A172 (cell line): ENCODE measurements around the gene GPR162. TPM values are rescaled to one million over a fixed set of nuclear protein-coding genes. Genes with fewer than 3 reads are reported as not detected.

ENCODE experiments used
- DNase-seq: peaks from one replicate; pipeline ENCODE4 v3.0.0-alpha.2; 2015; ENCODE audit warnings: low spot score
- total RNA-seq: library from RNA; depleted of rRNA; stranded (reverse); fragments of >200 nt; shearing (Covaris generic); gene quantifications from 2 replicates; pipeline ENCODE4 v1.2.3, GENCODE V29; 2014; rRNA removed

GPR162 gene, protein sequence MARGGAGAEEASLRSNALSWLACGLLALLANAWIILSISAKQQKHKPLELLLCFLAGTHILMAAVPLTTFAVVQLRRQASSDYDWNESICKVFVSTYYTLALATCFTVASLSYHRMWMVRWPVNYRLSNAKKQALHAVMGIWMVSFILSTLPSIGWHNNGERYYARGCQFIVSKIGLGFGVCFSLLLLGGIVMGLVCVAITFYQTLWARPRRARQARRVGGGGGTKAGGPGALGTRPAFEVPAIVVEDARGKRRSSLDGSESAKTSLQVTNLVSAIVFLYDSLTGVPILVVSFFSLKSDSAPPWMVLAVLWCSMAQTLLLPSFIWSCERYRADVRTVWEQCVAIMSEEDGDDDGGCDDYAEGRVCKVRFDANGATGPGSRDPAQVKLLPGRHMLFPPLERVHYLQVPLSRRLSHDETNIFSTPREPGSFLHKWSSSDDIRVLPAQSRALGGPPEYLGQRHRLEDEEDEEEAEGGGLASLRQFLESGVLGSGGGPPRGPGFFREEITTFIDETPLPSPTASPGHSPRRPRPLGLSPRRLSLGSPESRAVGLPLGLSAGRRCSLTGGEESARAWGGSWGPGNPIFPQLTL
- 5.3 and 12.3 TPM in 2 replicates for total RNA-seq

DNA sequence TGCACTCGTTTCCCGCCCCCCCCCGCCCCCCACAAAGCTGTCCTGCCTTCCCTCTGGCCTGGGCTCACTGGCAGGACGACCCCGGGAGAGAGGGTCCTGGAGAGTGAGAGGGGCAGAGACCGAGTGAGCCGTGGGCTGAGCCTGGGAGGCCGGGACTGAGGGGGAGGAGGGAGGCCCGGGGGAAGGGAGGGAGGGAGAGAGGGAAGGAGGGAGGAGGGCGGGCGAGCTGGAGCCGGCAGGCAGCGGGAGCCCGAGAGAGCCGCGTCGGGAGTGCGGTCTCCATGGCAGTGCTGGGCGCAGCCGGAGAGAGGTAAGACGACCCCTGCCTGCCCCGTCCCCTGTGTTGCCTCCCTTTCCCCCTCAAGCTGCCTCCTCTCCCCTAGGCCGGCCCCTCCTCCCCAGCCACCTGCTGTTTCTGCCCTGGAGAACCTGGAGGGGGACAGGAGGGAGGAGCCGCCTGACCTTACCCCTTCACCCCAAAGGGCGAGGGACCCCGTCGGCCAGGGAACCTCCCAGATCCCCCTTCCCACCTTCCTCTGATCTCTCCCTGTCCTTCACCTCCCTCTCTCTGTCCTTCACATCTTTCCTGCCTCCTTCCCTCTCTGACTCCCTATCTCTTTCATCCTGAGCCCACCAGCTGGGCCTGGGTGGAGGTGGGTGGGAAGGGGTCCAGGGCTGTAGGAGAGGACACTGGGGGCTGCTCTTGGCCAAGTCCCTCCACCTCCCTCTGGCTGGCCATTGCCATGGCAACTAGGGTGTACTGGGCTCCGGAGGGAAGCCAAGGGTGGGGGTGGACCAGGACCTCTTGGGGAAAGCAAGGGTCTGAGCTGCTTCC lies at the start of gene GPR162:
Gene GPR162 (plus strand): TSS at position 231 of the 835 bp plus-strand sequence. CDS start 2,078 bp downstream, outside the sequence.
- no peak for DNase-seq

DNA sequence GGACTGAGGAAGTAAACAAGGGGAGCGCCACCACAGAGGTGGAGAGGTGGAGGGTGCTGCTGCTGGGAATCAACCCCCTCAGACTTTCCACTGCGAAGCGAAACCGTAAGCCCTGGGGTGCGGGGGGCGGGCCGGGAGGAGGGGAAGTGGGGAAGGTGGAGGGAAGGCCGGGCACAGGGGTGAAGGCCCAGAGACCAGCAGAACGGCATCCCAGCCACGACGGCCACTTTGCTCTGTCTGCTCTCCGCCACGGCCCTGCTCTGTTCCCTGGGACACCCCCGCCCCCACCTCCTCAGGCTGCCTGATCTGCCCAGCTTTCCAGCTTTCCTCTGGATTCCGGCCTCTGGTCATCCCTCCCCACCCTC lies 49.3 kb upstream of the GPR162 start, which contains the start of gene LAG3:
Gene LAG3 (plus strand): TSS at position 190 of the 365 bp plus-strand sequence. CDS start 333 bp downstream, outside the sequence.
- no peak for DNase-seq

GRCh38 chr12:6772726-6773589 lies 48.7 kb upstream of the GPR162 start:
- no peak for DNase-seq

DNA sequence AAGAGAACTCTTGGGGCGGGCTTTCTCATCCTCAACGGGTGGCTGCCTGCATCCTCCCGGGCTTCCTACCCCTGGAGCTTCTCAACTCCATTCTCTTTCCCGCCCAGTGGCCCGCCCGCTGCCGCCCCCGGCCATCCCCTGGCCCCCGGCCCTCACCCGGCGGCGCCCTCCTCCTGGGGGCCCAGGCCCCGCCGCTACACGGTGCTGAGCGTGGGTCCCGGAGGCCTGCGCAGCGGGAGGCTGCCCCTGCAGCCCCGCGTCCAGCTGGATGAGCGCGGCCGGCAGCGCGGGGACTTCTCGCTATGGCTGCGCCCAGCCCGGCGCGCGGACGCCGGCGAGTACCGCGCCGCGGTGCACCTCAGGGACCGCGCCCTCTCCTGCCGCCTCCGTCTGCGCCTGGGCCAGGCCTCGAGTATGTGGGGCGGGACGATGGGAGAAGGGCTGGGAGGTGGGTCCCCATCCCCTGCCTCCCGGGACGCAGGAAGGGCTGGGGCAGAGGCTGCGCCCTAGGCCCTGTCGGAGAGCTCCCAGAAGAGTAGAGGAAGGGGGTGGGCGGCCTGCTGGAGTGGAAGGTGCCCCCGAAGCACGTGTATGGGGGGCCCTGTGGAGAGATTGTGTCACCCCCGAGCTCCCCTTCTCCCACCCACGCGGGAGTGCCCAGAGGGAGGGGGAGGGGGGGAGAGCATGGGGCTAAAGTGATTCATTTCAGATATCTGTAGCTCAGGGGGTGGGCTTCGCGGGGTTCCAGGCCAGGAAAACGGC lies 47.9 kb upstream of the GPR162 start:
- no peak for DNase-seq

DNA sequence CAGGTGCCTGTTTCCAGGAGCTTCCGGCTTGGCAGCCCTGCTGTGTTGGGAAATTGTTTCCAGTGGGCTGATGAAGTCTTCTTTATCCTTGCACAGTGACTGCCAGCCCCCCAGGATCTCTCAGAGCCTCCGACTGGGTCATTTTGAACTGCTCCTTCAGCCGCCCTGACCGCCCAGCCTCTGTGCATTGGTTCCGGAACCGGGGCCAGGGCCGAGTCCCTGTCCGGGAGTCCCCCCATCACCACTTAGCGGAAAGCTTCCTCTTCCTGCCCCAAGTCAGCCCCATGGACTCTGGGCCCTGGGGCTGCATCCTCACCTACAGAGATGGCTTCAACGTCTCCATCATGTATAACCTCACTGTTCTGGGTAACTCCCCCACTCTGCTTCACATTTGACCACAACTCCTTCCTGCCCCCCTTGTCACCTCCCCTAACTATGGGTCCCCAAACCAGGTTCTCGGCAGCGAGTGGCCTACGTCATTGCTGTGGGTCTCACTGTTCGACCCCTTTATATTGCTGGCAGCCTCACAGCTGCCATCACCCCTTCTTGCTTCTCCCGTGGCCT lies 47.0 kb upstream of the GPR162 start:
- DNase-seq = no peak

- DNase-seq = no peak
These were observed 46.1 kb upstream of the GPR162 start for GRCh38 chr12:6775185-6776174.

- no peak for DNase-seq
These were observed 44.2 kb upstream of the GPR162 start for GRCh38 chr12:6777386-6777785.

DNA sequence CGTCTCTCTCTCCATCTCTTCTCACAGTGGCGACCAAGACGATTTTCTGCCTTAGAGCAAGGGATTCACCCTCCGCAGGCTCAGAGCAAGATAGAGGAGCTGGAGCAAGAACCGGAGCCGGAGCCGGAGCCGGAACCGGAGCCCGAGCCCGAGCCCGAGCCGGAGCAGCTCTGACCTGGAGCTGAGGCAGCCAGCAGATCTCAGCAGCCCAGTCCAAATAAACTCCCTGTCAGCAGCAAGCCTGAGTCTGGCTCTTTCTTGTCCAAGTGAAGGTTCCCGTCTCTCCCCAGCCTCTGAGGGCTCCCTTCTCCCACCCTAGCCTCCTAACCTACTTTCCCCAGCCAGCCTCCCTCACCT lies 43.4 kb upstream of the GPR162 start:
- DNase-seq = no peak

DNA sequence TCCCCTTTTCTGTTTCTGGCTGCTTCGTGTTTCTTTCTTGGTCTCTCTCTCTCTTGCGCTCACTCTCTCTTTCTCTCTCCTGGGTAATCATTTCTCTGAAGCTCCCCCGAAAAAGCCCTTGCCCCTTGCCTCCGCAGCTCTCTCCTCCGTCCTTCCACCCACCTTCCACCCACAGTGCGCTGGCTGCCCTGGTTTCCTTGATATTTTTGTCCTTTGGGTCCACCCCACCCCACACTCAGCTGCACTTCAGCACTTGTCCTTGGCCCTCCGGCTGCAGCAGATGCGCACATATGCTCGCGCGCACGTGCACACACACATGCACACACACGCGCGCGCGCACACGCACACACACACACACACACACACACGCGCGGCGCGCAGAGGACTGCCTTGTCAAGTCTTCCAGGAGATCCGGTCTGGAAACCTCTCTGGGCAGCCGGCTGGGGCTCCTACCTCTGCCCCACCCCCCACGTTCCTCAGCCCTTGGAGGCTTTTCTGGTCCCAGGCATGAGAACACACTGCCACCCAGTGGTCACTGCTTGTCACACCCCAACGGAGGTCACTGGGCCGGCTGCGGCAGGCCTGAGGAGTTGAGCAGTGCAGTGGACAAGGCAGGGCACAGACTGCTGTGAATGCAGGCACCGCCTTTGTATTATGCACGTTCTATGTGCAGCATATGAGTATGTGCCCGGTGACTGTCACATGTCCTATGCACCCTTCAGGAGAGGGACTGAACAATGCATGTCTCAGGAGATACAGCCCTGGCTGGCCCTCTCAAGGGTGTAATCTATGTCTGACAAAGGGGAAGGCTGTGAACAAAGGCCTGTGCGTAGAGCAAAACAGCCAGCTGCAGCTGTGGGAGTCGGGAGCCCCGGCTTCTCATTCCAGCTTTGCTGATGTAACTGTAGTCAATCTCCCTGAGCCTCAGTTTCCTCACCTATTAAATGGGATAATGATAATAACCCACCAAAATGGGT lies 42.8 kb upstream of the GPR162 start:
- DNase-seq = peak; percentile 81

DNA sequence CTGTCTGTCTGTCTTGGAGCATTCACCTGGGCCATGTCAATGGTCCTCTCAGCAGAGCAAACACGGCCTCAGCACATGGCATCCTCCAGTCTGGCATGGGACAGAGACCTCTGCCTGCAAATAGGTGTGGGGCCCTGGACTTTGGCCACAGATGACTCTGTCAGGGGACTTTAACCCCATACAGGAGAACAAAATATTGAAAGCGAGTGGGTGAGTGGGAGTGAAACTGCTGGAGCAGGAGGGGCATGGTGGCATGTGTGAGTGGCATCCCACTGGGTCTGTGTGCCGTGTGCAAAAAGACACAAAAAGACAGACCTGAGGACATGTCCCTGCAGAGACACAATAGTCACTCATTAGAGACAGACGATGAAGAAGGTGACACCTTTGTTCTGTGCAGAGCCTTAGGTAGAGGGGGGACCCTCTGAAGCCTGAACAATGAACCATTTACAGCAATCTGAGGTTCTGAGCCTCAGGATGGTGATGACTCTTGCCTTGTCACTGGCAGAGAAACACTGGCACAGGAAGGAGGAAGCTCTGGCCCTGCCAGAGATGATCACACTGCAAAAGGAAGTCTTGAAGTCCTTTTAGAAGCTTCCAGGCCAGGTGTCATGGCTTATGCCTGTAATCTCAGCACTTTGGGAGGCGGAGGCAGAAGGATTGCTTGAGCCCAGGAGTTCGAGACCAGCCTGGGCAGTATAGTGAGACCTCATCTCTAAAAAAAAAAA lies 41.8 kb upstream of the GPR162 start:
- DNase-seq = no peak

- DNase-seq = no peak
These were observed 41.0 kb upstream of the GPR162 start for GRCh38 chr12:6780573-6780972.

- DNase-seq = no peak
These were observed 39.5 kb upstream of the GPR162 start for GRCh38 chr12:6782119-6782518.

- no peak for DNase-seq
These were observed 38.6 kb upstream of the GPR162 start for GRCh38 chr12:6782850-6783566.

DNA sequence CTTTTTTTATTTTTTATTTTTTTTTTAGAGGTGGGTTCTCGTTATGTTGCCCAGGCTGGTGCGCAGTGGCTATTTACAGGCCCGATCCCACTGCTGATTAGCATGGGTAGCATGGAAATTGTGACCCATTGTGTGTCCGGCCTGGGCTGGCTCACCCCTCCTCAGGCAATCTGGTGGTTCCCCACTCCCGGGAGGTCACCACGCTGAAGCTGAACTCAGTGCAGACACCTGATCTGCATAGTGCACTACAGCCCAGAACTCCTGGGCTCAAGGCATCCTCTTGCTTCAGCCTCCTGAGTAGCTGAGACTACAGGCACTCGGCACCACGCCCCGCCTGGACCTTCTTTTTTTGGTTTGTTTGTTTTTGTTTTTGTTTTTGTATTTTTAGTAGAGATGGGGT lies 37.8 kb upstream of the GPR162 start:
- no peak for DNase-seq

DNA sequence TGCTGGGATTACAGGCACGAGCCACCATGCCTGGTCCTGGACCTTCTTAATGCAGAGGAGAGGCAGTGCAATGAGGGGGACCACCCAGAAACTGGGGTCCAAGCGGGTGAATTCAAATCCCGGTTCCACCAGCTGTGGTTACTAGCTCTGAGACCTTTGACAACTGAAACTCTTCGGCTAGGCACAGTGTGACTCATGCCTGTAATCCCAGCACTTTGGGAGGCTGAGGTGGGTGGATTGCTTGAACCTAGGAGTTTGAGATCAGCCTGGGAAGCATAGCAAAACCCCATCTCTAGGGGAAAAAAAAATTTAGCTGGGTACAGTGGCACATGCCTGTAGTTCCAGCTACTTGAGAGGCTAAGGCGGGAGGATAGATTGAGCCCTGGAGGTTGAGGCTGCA lies 37.3 kb upstream of the GPR162 start:
- DNase-seq = no peak

DNA sequence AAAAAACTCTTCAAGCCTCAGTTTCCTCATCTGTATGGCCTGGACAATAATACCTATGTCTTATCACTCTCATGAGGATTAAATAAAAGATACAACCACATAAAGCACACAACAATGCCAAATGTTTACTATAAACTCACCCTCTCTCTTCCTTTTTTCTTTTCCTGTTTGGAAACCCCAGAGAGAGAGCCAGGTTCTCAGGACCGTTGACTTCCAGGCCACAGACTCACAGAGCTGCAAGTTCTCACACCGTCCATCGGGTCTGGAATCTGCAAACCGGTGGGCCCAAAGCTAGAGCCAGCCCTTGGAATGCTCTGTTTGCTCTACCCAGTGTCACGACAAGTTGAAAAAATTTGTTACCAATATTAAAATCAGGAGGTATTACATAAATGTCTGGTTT lies 36.9 kb upstream of the GPR162 start:
- no peak for DNase-seq
